HuH-7 (cell line): ENCODE data around the gene RAB3IP.
"Not testable (repeated sequence)": the region's sequence is repeated elsewhere in the genome, so short reads cannot be mapped to it uniquely, and the experiment has no call there.

Experiments used
- DNase-seq: peaks from one replicate; pipeline ENCODE4 v3.0.0; 2011; ENCODE audit warnings: low spot score

Gene RAB3IP

DNA sequence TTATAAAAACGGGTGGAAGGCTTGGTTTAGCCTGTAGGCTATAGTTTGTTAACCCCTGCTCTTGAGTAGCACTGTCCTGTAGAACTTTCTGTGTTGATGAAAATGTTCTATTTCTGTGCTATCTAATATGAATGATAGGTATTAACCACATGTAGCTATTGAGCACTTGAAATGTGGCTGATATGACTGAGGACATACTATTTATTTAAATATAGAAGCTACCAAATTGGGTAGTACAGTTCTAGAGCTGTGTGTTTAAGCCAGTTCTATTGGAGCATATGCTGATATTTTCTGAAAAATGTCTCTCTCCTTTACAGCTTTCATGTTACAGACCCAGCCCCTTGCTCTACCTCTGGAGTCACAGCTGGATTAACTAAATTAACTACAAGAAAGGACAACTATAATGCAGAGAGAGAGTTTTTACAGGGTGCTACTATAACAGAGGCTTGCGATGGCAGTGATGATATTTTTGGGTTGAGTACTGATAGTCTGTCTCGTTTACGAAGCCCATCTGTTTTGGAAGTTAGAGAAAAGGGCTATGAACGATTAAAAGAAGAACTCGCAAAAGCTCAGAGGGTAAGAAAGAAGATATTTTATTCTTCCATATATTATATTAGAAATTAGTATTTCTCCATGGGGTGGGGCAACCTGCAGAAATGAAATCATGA is 17.6 kb downstream of the RAB3IP start:
- no peak for DNase-seq

DNA sequence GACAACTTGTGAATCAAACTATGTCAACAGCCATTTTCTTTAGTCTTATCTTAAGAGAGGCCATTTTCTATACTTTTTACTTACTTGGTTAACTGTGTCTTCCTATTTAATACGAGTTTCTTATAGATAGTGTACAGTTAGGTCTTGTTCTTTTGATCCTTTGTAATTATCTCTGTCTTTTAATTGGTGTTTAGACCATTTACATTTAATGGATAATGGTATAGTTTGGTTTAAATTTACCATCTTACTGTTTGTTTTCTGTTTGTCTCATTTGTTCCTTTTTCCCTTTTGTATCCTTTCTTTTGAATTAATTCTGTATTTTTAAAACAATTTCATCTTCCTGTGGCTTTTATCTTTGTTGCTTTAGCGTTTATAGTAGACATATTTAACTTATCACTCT is 19.4 kb downstream of the RAB3IP start:
- DNase-seq, result no peak

DNA sequence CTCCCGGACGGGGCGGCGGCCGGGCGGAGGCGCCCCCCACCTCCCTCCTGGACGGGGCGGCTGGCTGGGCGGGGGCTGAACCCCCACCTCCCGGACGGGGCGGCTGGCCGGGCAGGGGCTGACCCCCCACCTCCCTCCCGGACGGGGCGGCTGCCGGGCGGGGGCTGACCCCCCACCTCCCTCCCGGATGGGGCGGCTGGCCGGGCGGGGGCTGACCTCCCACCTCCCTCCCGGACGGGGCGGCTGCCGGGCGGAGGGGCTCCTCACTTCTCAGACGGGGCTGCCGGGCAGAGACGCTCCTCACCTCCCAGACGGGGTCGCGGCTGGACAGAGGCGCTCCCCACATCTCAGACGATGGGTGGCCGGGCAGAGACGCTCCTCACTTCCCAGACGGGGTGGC is 20.9 kb downstream of the RAB3IP start:
- not testable (repeated sequence) for DNase-seq

DNA sequence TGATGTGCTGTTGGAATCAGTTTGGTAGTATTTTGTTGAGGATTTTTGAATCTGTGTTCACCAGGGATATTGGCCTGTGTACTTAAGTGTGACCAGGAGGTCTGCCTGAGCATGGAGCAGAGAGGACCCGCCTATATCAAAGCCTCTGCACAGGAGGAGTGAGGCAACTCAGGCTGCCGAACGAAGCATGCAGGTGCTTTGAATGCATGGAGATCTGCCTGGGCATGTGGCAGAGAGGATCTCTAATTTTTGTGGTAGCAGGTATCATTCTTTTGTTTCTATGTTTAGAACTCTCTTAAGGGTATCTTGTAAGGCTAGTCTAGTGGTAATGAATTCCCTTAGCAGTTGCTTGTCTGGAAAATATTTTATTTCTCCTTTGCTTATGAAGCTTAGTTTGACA is 26.9 kb downstream of the RAB3IP start:
- DNase-seq, result no peak

DNA sequence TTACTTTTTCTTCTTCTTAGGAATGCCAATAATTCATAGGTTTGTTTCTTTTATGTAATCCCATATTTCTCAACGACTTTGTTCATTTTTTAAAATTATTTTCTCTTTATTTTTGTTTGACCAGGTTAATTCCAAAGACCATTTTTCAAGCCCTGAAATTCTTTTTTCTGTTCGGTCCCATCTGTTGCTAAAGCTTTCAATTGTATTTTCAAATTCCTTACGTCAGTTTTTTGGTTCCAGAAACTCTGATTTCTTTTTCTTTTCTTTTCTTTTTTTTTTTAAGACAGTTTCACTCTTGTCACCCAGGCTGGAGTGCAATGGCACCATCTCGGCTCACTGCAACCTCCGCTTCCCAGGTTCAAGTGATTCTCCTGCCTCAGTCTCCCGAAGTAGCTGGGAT is 27.6 kb downstream of the RAB3IP start:
- no peak for DNase-seq

DNA sequence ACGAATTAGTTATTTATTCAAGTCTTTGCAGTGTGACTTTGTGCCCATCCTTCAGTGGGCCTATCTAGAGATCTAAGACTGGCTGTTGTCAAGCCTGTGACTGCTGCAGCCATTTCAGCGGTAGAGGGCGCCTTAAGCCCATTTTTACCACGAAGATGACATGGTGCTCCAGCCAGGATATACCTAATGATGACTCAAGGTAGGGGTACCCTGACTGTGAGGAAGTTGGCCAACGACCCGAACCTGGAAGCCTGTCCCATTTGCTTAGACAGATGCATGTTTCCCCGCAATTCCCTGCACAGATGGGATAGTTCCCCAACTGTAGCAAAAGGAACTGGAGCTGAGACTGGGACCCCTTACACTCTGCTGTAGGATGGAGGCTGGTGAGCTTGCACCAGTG is 41.3 kb downstream of the RAB3IP start:
- peak; percentile 39 for DNase-seq

DNA sequence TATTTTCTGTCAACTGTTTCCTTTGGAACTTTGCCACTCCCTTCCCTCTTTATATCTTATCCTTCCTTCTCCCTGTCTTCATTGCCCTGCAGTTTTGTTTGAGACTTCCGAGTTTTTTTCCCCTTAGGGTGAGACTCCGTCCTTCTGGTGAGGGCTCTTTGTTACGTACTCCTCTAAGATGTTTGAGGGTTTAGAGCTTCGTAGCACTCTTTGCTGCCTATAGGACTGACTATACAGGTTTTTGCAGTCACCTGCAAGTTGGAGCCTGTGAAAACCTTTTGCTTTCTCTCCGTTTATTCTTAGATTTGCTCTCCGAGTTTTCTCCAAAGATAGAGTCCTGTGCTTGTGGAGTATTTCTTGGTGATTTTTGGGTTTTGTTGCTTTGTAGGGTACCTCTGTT is 44.7 kb downstream of the RAB3IP start:
- DNase-seq, result no peak

DNA sequence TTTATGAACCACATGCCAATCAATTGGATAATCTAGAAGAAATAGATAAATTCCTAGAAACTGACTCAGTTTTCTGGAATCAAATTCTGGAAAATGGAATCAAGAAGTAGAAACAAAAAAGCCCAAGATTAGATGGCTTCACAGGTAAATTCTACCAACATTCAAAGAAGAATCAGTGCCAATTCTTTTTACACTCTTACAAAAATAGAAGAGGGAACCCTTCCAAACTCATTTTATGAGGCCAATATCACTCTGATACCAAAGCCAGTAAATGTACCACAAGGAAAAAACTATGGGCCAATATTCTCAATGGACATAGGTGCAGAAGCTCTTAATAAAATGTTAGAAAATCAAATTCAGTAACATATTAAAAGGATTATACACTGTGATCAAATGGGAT is 50.7 kb downstream of the RAB3IP start:
- no peak for DNase-seq

DNA sequence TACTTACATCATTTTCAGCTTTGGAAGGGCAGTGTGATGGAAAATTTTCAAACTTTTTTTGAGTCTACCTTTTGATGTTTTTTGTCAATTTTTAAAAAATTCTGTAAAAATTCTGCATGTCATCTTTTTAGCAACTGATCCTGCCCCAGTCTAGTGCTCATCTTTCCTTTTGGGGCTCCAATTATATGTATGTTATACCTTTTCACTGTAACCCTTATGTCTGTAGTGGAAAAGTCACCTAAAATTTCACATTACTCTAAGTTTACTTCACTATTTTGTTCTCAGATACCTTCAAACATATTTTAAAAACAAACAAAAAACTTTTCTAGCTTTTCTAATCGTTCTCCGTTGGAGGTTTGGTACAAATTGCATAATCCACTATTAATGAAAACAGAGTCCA is 53.9 kb downstream of the RAB3IP start:
- no peak for DNase-seq

DNA sequence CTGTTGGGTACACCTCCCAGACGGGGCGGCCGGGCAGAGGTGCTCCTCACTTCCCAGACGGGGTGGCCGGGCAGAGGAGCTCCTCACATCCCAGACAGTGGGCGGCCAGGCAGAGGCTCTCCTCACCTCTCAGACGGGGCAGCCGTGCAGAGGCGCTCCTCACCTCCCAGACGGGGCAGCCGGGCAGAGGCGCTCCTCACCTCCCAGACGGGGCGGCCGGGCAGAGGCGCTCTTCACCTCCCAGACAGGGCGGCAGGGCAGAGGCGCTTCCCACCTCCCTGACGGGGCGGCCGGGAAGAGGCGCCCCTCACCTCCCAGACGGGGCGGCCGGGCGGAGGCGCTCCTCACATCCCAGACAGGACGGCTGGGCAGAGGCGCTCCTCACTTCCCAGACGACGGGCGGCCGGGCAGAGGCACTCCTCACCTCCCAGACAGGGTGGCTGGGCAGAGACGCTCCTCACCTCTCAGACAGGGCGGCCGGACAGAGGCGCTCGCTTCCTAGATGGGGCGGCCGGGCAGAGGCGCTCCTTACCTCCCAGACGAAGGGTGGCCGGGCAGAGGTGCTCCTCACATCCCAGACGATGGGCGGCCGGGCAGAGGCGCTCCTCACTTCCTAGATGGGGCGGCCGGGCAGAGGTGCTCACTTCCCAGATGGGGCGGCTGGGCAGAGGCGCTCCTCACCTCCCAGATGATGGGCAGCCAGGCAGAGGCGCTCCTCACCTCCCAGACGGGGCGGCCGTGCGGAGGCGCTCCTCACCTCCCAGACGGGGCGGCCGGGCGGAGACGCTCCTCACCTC is 68.6 kb downstream of the RAB3IP start:
- DNase-seq, result not testable (repeated sequence)

DNA sequence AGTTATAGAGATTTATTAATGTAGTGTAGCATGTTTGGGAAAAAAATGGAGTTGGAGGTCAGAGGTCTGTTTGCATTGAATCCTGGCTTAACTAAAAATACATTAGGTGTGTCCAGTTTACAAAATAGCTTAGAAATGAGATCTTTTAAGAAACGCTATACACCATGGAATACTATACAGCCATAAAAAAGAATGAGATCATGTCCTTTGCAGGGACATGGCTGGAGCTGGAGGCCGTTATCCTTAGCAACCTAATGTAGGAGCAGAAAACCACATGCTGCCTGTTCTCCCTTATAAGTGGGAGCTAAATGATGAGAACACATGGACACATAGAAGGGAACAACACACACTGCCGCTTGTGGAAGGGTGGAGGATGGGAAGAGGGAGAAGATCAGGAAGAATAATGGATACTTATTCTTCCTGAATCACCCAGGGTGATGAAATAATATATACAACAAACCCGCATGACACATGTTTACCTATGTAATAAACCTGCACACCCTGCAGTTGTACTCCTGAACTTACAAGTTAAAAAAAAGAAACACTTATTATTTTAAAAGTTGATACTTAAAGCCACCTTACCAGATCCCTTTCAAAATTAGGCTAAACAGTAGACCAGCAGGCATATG is 72.3 kb downstream of the RAB3IP start:
- DNase-seq, result no peak

DNA sequence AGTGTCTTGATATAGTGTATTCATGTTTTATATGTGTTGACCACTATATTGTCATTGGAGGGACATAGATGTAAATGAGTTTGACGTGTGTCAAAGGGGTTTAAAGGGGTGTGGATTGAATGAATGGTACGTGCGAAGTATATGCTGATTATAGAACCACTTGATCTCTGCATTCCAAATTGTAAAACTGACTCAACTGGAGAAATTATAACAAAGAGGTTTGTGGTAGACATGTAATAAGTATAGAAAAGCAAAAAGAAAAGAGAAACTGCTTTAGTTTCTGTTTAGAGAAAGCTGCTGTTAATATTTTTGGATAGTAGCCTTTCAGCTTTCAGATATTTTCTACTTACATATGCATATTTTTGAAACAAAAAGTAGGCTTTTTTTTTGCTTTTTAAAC is 77.4 kb downstream of the RAB3IP start:
- no peak for DNase-seq

DNA sequence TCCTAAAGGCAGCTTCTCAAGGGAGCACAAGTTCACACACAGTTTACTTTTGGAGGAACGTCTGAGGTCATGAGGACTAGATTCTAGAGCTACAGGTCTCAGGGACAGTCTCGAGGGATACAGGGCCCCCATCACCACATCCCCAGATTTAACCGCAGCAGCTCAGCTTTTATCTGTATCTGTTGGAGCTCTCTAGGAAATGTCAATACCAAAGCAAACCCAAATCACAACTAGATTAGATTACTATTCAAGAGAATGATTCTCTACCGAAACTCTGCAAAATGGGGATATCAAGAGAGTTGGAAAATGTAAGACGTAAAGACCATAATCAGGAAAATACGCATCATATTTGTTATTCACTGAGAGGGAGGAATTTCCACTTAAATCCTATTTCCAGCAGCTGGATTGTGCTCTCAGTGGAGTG is 82.4 kb downstream of the RAB3IP start:
- DNase-seq, result no peak

DNA sequence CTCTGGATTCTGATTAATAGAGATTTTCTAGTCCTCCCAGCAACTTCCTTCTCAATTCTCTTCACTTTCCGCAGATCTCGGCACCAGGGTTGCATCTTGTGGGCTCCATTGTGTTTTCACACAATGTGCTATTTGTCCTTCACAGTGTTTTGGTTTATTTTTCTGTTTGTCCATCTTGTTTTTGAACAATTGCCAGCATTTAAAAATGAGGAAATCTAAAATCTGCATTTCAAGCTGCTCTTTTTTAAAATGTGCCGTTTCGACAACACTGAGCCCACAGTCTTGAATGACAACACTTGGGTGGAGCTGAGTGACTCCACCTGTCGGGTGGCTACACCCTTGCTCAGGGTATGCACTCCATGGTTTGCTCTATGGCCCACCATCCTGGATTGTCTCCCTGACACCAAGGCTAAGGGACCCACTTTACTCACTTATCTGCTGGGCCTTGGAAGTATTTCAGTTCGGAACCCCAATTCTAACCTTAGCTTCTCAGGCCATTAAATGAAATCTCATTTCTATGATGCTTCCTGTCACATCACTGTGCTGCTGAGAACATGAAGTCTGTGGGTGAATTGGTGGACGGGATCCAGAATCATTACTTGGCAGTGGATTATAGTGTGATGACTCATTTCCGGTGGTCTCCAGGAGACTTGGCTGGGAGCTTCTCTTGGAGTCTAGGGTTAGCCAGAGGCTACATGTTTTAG is 82.9 kb downstream of the RAB3IP start:
- no peak for DNase-seq

DNA sequence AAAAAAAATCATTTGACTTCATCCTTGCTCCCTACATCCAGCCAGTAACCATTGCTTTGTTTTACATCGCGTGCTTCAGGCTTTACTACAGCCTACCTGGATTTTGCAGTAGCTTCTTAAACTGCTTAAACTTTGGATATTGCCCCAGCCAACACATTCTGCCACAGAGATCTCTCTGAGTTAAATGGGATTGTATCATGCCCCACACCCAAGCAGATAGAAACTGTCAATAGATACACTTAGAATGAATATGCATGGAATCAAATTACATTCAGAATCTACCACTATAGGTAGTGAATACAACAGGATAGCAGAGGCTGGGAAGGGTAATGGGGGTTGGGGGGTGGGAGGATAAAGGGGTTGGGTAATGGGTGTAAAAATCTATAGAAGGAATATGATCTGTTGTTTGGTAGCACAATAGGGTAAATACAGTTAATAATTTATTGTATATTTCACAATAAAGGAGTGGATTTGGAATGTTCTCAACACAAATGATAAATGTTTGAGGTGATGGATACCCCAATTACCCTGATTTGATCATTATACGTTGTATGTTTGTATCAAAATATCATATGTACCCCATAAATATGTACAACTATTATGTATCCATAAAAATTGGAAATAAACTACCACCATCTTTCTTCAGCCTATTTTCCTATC is 83.7 kb downstream of the RAB3IP start:
- no peak for DNase-seq

DNA sequence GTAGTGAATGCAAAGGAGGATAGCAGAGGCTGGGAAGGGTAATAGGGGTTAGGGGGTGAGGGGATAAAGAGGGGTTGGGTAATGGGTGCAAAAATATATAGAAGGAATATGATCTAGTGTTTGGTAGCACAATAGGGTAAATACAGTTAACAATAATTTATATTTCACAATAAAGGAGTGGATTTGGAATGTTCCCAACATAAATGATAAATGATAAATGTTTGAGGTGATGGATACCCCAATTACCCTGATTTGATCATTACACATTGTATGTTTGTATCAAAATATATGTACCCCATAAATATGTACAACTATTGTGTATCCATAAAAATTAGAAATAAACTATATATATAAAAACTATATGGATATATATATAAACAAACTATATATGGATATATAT is 85.4 kb downstream of the RAB3IP start:
- DNase-seq, result no peak

DNA sequence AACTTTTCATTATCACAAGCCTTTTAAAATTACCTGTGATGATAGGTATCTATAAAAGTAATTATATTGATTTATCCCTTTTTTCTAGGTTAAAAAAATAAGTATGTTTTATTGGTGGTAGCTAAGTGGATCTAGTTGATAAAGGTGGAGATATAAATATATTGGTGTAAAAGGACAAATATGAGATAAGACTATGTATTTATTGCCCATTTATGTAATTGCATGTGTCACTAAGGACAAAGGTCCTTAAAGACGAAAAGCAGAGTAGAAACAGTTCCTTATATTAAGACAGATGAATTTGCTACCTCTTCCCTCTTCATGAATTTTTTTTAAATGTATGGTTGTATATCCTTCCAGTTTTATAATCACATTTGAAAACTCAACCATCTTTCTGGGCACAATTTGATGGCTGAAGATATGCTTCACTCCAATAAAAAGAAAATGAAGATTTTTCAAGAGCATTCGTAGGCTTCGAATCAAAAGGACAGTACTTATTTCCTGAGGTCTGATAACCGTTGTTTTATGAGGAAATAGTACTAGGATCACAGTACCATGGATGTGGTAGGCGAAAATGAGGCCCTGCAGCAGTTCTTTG is 86.4 kb downstream of the RAB3IP start, which contains the start of gene MYRFL:
Gene MYRFL, plus strand, starts transcription at position 262 of the 595 bp plus-strand sequence. Its CDS starts 291 bp downstream, at position 553.
- no peak for DNase-seq

DNA sequence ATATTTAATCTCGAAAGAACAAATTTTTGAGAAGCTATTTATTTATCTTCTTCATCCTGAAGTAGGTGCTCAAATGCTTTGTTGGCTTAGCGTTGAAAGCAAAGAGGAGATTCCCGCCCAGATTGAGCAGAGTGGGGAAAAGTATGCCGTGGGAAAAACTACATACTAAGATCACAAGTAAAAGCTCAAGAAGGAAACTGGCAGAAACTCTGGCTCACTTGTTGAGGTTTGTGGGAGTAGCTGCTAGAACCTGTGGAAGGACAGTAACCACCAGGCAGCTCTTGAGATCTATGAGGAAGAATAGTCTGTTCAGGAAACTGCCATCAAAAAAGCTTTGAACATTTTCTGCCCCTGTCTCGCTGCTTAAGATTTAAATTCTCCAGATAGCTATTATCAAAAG is 90.2 kb downstream of the RAB3IP start:
- no peak for DNase-seq

DNA sequence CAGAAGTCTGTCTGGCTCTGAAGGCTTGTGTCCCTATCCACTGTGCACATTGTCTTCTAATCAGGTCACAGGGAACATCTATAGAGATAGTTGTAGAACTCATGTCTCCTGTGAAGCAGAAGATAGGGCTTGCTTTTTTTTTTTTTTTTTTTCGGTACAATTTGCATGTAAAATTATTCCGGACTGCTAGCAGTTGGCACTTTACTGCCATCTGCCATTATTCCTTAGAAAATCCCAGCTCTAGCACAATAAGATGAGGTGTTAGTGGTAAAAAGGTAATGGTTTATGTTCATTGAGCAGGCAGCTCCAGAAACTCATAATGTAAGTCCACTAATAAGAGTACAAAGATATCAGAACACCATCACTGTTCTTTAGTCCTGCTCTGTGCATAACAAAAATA is 95.0 kb downstream of the RAB3IP start:
- no peak for DNase-seq

DNA sequence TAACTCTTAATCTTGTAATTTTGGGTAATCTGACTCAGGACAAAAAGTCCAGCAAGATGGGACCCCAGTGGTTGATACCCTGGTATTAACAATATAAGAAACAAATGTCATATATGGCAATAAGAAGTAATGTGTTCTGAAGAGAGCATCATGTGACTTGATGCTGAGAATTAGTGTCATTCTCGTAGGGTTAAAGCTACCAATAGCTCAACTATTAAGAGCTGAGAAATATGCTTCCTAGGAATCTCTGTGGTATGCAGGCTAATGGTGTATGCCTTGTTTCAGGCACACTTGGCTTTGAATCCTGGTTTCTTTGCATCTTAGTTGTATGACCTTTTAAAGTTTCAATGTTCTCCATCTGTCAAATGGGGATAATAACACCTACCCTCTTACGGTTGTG is 95.5 kb downstream of the RAB3IP start:
- DNase-seq, result no peak

DNA sequence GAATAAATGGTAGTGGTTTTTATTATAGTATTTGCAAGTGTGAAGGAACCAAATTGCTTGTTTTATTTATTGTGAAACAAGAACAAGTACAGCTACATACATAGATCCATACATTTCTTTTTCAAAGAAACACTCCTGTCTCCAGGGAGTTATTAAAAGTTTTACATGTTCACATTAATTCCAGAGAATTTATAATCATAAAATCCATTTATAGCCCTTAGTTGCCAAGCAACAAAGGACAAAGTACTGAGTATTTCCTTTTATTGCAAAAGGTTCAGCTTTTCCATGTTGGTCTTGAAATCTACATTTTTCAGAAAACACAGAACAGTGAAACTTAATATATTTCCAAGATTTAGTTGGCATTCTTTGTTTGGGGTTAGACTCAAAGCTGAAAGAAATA is 95.9 kb downstream of the RAB3IP start:
- no peak for DNase-seq

DNA sequence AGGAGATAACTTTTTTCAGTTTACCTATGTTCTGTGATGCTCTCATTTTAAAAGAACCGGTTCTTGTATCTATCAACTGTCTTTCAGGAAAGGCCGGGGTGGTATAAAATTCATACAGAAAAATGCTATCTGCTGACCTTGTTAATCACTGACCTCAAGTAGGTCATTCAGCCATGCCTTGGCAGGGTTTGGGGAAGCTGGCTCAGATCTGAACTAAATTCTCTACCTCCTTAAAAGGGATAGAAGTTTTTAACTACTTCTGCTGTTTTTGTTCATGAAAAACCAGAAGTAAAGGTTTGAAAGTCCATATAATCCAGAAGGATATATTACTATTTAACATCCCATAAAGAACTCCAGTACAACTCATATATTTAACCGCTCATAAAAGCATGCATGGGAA is 96.4 kb downstream of the RAB3IP start:
- DNase-seq, result no peak
